22Rv1 (cell line): ENCODE measurements around the gene TCN2.
A peak's percentile ranks its signal among the peaks of the same experiment; 100 is the strongest.

Experiments used
- H3K27ac ChIP-seq: fragments of 450-650 bp; 2 replicates; pipeline ENCODE4 v1.5.1; 2017
- CTCF ChIP-seq: fragments of 450-650 bp; IDR thresholded peaks from 2 replicates; pipeline ENCODE4 v1.5.1; 2017; ENCODE audit warnings: mild to moderate bottlenecking
- ZFX ChIP-seq: fragments of 450-650 bp; IDR thresholded peaks from 2 replicates; pipeline ENCODE4 v1.6.1; 2017; ENCODE audit warnings: antibody characterized with exemption, borderline replicate concordance

The TCN2 gene

GRCh38 chr22:30602049-30602448, 4.9 kb upstream of the TCN2 start:
- H3K27ac ChIP-seq: no peak overlapping the region
- TF ChIP-seq ZFX: no peak
- TF ChIP-seq CTCF: peak; percentile 53

DNA sequence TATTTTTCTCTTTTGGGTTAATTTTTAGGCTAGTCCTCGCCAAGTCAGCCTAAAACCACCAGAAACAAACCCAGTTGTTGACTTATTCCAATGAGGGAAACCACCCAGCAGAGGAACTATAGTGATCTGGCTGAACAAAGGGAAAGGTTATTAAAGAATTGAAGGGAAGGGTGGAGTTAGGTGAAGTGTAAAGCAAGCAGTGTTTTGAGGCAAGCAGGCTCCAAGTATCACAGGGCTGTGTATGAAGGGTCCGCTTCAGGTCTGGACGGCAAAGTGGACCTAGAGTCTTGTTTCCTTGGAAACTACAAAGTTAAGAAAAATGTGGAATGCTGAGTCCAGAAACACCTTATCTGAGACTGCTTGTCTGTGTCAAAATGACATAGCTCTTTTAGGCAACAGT, 3.2 kb upstream of the TCN2 start:
- H3K27ac ChIP-seq: no peak overlapping the region
- TF ChIP-seq CTCF: no peak
- no peak for TF ChIP-seq ZFX

- TF ChIP-seq ZFX (no peak), CTCF (no peak)
- H3K27ac ChIP-seq: no peak overlapping the region
Measured at GRCh38 chr22:30604723-30605122, 2.3 kb upstream of the TCN2 start.

DNA sequence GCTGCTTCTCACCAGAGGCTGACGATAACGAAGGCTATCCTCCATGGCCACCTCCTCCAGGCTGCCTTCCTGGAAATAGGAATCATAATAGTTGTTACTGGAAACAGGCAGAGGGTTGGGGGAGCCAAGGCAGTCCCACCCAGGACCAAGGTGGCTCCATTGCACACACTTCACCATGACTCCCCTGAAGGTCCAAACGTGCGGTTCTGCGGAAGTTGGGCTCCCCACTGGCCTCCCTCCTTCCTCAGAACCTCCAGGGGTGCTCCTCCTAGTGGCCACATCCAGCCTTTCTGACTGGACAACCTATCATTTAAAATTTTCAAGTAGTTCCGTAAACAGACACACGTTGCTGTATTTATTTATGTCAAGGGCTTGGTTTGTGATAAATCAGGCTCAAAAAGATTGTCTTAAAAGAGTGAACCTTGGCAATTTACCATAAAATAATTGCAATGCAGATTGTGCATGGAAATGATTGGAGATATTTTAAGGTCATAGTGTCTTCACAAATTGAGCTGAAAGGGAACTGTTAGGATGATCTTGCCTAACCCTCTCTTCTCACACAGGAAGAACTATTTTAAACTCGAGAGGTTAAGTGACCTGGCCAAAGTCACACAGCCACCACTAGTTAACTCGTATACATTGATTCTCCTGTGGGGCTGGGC, 1.4 kb upstream of the TCN2 start:
- no peak overlapping the region for H3K27ac ChIP-seq
- TF ChIP-seq ZFX: no peak
- peak; percentile 87 for TF ChIP-seq CTCF

GRCh38 chr22:30607300-30607930, 441 bp downstream of the TCN2 start:
- TF ChIP-seq ZFX (no peak), CTCF (no peak)
- no peak overlapping the region for H3K27ac ChIP-seq

GRCh38 chr22:30607939-30608338, 965 bp downstream of the TCN2 start:
- no peak overlapping the region for H3K27ac ChIP-seq
- TF ChIP-seq ZFX (no peak), CTCF (no peak)
